Prostate gland (tissue), 2 donors: Measurements from ENCODE around the gene AGBL5. TPM values are rescaled to one million over a fixed set of nuclear protein-coding genes. Genes with fewer than 3 reads are reported as not detected.
"Not testable (repeated sequence)": the region's sequence is repeated elsewhere in the genome, so short reads cannot be mapped to it uniquely, and the experiment has no call there.

Experiments used
- DNase-seq: peaks from one replicate; pipeline ENCODE4 v3.0.0-alpha.2; 2019; ENCODE audit warnings: low spot score
- H3K27ac ChIP-seq, 2 donors: fragments of 200-600 bp; sonication (generic); 2 replicates each; pipeline ENCODE4 v1.5.1; 2017 to 2019
- H3K27me3 ChIP-seq: fragments of 200-600 bp; sonication (generic); replicated peaks from 2 replicates; pipeline ENCODE4 v1.5.1; 2019; ENCODE audit not compliant: insufficient read depth
- H3K36me3 ChIP-seq, 2 donors: fragments of 200-600 bp; sonication (generic); 1 replicate in 1 of 2; 2 replicates in 1 of 2; pipeline versions ENCODE4 v1.5.1 to v1.8.1; 2017 to 2019
- H3K4me1 ChIP-seq: fragments of 200-600 bp; sonication (generic); replicated peaks from 2 replicates; pipeline ENCODE4 v1.5.1; 2019
- H3K4me3 ChIP-seq, 2 donors: fragments of 200-600 bp; sonication (generic); 2 replicates each; pipeline ENCODE4 v1.5.1; 2017 to 2019
- H3K9me3 ChIP-seq: fragments of 200-600 bp; sonication (generic); 2 replicates; pipeline ENCODE4 v1.5.1; 2017
- CTCF ChIP-seq, 4 experiments: fragments of 200-600 bp in 2 of 4; fragments of 450-650 bp in 2 of 4; sonication (generic) in 2 of 4; IDR thresholded peaks; 1 replicate in 3 of 4; 2 replicates in 1 of 4; pipeline ENCODE4 v1.5.1; 2016 to 2019; ENCODE audit warnings: antibody characterized with exemption in 4 of 4, mild to moderate bottlenecking in 2 of 4, moderate library complexity in 2 of 4
- POLR2A ChIP-seq: fragments of 450-650 bp; IDR thresholded peaks from one replicate; pipeline ENCODE4 v1.6.1; 2016; ENCODE audit warnings: antibody characterized with exemption, mild to moderate bottlenecking
- POLR2AphosphoS5 ChIP-seq: sonication (generic); formaldehyde crosslinking; IDR thresholded peaks from one replicate; pipeline ENCODE4 v1.6.1; 2017; ENCODE audit warnings: antibody characterized with exemption
- WGBS: methylation state at CpG from one replicate; pipeline ENCODE4 v1.1.5; 2018; 5-methylcytosine and 5-hydroxymethylcytosine counted together
- intact Hi-C: fragments of 100-400 bp; cut with DNase I; formaldehyde crosslinking; loops from one replicate; pipeline ENCODE4 v1.14.2; 2022
- total RNA-seq, 2 donors: library from RNA; depleted of rRNA; stranded (reverse); fragments of >200 nt; gene quantifications; one replicate each; pipeline ENCODE4 v1.1.0, GENCODE V29; 2016

AGBL5 gene
- total RNA-seq, 2 donors from 2014 or later = 31.9 to 87.1 TPM

GRCh38 chr2:27074738-27075565 lies 23.5 kb downstream of the AGBL5 start:
- H3K4me3 ChIP-seq = no peak overlapping the region
- DNase-seq = no peak
- TF ChIP-seq POLR2AphosphoS5 = no peak
- TF ChIP-seq POLR2A = no peak
- no peak for TF ChIP-seq CTCF (IDR thresholded peaks at IDR 0.05)
- H3K4me1 ChIP-seq = no peaks in the 10 kb centered on the region
- intact Hi-C loops = loop anchor here (10.0 kb wide), 1 partner anchor 730 kb away; the partner anchor contains the start of genes ADGRF3 and SELENOI
- WGBS = 39% methylated on average over 4 of the region's 4 CpGs
- no peaks in the 10 kb centered on the region for H3K27me3 ChIP-seq
- H3K27ac ChIP-seq = peak overlapping the region in 1 of 2 donors; percentile 8
- no peaks in the 10 kb centered on the region for H3K9me3 ChIP-seq
- no peaks in the 10 kb centered on the region for H3K36me3 ChIP-seq

GRCh38 chr2:27075566-27075871 lies 24.1 kb downstream of the AGBL5 start:
- DNase-seq, H3K9me3 ChIP-seq, H3K27me3 ChIP-seq, H3K4me1 ChIP-seq, H3K4me3 ChIP-seq, H3K36me3 ChIP-seq: not testable (repeated sequence)
- intact Hi-C loops = loop anchor here (10.0 kb wide), 1 partner anchor 731 kb away; the partner anchor contains the start of genes ADGRF3 and SELENOI
- H3K27ac ChIP-seq = peak overlapping the region in 1 of 2 donors; percentile 8
- WGBS = 85% methylated on average over 6 of the region's 6 CpGs

GRCh38 chr2:27076323-27076722 lies 24.9 kb downstream of the AGBL5 start:
- no peak for DNase-seq
- intact Hi-C loops = loop anchor here (10.0 kb wide), 1 partner anchor 732 kb away; the partner anchor contains the start of genes ADGRF3 and SELENOI
- no peak overlapping the region for H3K4me3 ChIP-seq
- H3K9me3 ChIP-seq = no peaks in the 10 kb centered on the region
- H3K36me3 ChIP-seq = no peaks in the 10 kb centered on the region
- TF ChIP-seq POLR2AphosphoS5 = no peak
- TF ChIP-seq CTCF (IDR thresholded peaks at IDR 0.05) = no peak
- no peak for TF ChIP-seq POLR2A
- no peaks in the 10 kb centered on the region for H3K27me3 ChIP-seq
- H3K4me1 ChIP-seq = peaks cover 2% of the 10 kb centered on the region
- H3K27ac ChIP-seq = peak overlapping the region in 1 of 2 donors; percentile 8
- WGBS = 64% methylated on average over 4 of the region's 4 CpGs

GRCh38 chr2:27077231-27077630 lies 25.8 kb downstream of the AGBL5 start:
- H3K4me1 ChIP-seq = peaks cover 7% of the 10 kb centered on the region
- no peaks in the 10 kb centered on the region for H3K9me3 ChIP-seq
- H3K36me3 ChIP-seq = no peaks in the 10 kb centered on the region
- H3K27me3 ChIP-seq = no peaks in the 10 kb centered on the region
- H3K4me3 ChIP-seq = no peak overlapping the region
- no peak for DNase-seq
- peak overlapping the region in 1 of 2 donors; percentile 62 for H3K27ac ChIP-seq
- TF ChIP-seq POLR2A (no peak), CTCF (IDR thresholded peaks at IDR 0.05) (no peak), POLR2AphosphoS5 (no peak)
- 68% methylated on average over 7 of the region's 7 CpGs for WGBS
- intact Hi-C loops = loop anchor here (10.0 kb wide), 1 partner anchor 732 kb away; the partner anchor contains the start of genes ADGRF3 and SELENOI

- no peak for DNase-seq
Observed at GRCh38 chr2:27078267-27079194, 27.1 kb downstream of the AGBL5 start, which contains the start of gene EMILIN1. TSS of gene EMILIN1 (plus strand) at chr2:27078615. CDS start at chr2:27079066, 451 bp downstream.

More at GRCh38 chr2:27078267-27079194, 27.1 kb downstream of the AGBL5 start, which contains the start of gene EMILIN1:
- TF ChIP-seq POLR2A (no peak), POLR2AphosphoS5 (peak; percentile 31)
- intact Hi-C loops = loop anchor here (2.0 to 10.0 kb wide), 2 partner anchors 28 to 734 kb away; partner anchors contain the start of genes ADGRF3, AGBL5 and SELENOI
- no peaks in the 10 kb centered on the region for H3K9me3 ChIP-seq
- peak within 1 kb of the TSS; percentile 29 to 35 for H3K4me3 ChIP-seq
- no peaks in the 10 kb centered on the region for H3K27me3 ChIP-seq
- 42% methylated on average over 36 of the region's 41 CpGs for WGBS
- peak within 1 kb of the TSS; percentile 75 to 82 for H3K27ac ChIP-seq
- no peaks in the 10 kb centered on the region for H3K36me3 ChIP-seq
- H3K4me1 ChIP-seq = peaks cover 7% of the 10 kb centered on the region
